Activated T-helper 1 cell treated with Interleukin-2 at 50 U/mL for 16 hours (primary cell): ENCODE data around the gene PIEZO2.
"Not testable (repeated sequence)": the region's sequence is repeated elsewhere in the genome, so short reads cannot be mapped to it uniquely, and the experiment has no call there.

ENCODE experiments used
- DNase-seq: peaks from one replicate; pipeline ENCODE4 v3.0.0-alpha.2; 2020; ENCODE audit warnings: low read depth

PIEZO2 gene

DNA sequence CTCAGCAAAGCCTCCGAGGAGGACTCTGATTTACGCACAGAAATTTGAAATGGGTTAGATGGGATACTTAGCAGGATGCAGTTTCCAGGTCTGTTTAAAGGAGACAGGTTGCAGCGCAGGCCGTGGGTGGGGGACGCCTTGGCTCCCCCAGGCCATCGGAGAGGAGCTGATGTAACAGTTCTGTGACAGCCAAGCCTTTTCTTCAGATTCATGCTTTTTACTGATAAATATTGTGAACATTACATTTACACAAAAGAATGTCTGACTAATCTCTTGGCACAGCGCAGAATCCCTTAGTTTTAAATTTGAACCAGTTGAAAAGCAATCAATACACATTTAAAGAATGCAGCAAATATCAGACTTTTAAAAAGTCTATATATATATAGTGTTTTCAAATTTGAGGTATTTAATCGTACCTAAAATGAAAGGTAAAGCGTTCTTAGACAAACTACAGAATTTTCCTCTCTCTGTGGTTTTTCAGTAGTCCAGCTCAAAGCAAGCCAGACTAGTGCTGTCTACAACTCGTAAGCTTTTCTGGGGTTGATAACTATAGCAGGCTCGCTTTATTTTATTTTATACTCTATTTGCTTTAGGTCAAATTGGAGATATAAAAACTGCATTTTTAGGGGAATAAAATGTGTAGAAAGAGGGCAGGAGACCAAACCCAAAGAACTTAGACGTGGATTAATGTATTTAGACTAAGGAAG, 221.9 kb downstream of the PIEZO2 start:
- no peak for DNase-seq

GRCh38 chr18:10926621-10927161, 222.7 kb downstream of the PIEZO2 start:
- DNase-seq, result no peak

DNA sequence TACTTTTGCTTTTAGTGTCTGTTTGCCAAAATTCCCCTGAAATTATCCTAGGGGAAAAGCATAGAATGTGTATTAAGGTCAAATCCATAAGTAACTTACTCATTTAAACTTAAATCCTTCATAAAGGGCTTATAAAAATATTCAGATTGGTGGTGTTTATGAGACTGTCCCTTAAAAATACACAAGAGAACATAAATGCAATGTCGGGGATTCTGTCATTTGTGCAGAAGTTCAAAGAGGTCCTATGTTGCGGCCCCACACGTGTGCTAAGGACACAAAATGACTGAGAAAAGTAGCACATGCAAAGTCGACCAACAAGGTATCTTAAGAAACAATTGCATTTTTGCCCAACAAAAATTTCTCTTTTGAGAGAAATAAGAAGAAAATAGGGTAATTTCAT, 225.1 kb downstream of the PIEZO2 start:
- no peak for DNase-seq

GRCh38 chr18:10923551-10924070, 225.8 kb downstream of the PIEZO2 start:
- no peak for DNase-seq

DNA sequence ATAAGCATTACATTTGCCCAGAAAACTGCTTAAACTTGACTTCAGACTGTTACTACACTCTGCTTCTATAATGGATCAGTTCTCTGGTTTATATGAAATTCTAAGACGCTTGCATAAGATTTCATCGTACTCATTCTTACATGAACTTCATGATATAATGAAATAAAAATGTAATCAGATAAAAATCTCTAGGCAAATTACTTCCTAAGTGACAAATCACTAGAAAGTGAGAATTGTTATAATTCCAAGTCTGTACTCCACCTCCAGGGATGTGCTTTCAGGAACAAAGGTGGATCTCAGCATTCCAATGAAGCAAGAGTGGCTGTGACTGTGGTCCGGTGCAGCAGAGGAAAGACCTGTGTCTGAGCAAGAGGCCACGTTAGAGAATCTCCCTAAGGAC, 226.2 kb downstream of the PIEZO2 start:
- DNase-seq, result no peak

- DNase-seq, result not testable (repeated sequence)
Observed at GRCh38 chr18:10922712-10923111, 226.7 kb downstream of the PIEZO2 start.

GRCh38 chr18:10920309-10920708, 229.1 kb downstream of the PIEZO2 start:
- DNase-seq, result not testable (repeated sequence)

DNA sequence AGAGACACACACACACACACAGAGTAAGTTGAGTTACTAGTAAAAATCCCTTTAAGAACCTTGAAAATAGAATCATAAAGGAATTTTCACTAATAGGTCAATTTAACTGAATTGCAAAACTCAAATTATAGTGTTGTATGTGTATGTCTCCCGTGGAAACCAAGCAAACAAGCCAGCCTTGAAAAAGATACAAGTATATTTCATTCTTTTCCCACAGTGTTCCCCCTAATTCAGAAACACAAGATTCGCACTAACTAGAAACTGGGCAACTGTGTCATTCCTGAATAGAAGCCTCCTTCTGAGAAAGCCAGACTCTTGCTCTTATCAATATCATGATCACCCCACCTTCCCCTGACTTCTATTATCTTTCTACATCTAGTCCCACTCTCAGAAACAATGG, 229.5 kb downstream of the PIEZO2 start:
- DNase-seq, result no peak

DNA sequence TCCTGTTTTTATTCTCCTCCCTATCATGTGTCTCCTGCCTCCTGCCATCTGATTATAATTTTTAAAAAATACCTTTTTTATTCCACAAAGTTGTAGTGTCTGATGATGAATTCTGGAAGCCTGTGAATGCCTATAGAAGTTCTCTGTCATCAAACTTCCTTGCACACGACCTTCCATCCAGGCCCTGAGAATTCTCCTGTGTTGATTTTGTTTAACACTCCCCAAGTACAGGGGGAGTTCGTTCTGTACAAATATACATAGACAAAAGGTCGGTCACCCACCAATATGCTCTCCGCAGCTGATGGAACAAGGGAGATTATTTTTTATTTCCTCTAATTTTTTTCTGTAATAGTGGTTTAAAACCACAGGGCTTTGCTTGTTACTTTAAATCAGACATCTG, 232.5 kb downstream of the PIEZO2 start:
- DNase-seq, result no peak

- no peak for DNase-seq
Observed at GRCh38 chr18:10916387-10916786, 233.0 kb downstream of the PIEZO2 start.

- DNase-seq, result not testable (repeated sequence)
Observed at GRCh38 chr18:10915748-10916147, 233.6 kb downstream of the PIEZO2 start.

GRCh38 chr18:10914610-10915009, 234.8 kb downstream of the PIEZO2 start:
- not testable (repeated sequence) for DNase-seq

DNA sequence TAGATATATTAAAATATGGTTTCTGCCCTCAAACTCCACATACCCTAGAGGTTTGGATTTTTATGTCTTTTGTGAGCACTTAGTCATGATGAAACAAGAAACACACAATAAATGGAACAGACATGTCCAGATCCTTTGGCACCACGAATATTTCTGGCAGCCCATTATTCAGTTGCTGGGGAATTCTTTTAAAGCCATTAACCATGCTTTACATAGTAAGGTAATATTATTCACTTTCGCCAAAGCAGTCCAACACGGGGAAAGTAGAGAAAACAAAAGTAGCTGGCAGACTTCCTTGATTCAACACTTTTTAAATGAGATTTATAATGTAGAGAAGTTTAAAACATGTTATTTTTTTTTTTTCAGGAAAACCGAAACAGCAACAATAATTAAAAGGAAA, 235.4 kb downstream of the PIEZO2 start:
- no peak for DNase-seq

DNA sequence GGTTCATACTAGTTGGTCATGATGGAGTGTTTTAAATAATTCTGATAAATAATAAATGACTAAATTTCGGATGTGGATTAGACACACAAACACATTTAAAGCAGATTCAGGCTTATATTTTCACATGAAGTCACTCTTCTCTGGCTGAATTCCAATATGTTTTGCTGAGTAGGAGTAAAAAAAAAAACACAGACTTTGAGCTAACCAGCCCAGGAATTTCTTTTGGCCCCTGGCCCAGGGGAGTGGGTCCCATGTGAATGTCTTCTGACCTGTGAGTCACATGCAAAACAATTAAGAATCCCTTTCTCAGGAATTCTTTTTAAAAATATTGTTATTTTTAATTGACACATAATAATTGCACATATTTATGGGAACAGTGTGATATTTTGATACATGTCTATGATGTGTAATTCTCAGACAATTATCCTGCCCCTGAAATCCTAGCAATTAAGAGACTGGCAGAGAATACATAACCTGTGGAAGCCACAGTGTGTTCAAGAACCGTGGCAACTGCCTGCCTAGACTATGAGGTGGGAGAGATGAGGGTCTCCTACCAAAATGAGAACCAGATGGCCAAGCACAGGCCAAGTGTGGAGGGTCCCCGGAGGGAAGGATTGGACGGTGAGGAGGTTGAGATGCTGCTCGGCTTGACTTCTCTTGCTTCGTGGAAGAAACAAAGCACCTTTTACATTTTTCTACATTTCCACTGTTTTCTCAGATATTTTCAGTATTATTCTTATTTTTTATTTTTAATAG, 236.4 kb downstream of the PIEZO2 start:
- no peak for DNase-seq

- no peak for DNase-seq
Observed at GRCh38 chr18:10909724-10910123, 239.6 kb downstream of the PIEZO2 start.

DNA sequence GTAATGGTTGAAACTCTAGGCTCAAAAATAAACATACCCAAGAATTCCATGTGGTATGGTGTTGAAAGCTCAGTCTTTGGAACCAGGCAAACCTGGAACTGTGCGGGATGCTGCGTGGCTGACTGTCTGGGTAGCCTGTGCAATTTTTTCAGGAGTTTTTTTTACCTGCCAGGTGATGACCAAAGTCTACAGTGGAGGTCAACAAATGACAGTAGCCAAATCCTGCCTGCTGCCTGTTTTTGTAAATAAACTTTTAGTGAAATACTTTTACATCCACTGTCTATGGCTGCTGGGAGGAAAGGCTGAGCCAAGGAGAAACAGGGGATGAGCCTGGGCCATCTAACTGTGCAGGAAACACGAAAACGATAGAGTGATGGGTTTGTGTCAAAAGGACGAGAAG, 240.6 kb downstream of the PIEZO2 start:
- DNase-seq, result no peak

DNA sequence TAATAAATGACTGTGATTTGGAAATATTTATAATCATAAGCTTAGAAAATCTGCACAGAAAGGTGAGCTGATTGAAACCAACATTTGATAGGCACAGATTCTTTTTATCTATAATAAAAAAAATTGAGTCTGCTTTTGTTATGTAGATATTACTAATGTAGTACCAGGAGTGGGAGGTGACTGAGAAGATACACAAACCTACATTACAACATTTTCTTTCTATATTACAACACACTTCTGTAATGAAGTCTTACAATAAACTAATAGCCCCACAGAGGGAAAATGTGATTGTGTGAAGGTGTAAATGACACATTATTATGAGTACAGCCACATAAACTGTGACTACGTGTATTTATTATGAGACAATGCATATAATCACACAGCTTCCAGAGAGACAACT, 241.6 kb downstream of the PIEZO2 start:
- DNase-seq, result no peak

- DNase-seq, result no peak
Observed at GRCh38 chr18:10901329-10901728, 248.0 kb downstream of the PIEZO2 start.

DNA sequence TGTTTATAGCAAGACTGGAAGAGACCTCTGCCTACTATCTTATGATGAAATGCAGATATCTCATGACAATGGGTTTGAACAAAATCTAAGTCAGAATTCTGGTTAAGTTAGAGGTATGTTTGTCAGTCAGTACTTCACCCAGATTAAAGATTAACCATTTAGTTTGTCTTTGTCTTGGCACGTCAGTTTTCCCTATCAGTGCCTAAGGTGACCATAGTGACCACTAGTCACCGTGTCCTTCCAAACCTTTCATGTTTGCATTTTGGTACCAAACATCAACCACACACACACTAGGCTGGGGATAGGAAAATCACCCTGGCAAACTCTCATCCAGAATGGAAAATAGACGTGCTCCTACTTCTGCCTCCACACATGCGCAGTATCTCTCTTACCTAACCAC, 248.9 kb downstream of the PIEZO2 start:
- no peak for DNase-seq

- DNase-seq, result no peak
Observed at GRCh38 chr18:10899481-10899880, 249.9 kb downstream of the PIEZO2 start.

DNA sequence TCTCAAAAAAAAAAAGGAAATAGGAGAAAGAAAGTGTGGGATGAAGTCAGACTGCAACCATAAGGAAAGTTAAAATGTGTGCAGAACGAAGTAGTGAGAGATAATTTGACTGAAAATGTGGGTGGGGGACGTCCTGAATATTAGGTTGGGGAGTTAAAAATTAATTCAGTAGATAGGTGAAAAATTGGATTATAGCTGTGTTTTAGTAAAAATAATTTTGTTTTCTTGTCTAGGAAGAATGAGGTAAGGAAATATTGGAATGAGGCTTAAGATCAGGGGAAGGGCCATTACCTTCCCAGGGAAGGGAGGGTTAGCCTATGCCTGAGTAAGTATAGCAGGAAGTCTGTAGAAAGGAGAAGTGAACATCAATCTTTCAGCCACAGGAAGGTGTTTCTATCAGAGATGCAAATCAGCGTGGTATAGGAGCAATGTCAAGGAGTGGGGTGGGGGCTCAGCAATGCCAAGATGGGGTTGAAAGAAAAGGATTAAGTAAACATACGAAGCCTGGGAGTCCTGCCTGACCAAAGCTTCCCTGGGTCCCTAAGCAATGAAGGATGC, 250.9 kb downstream of the PIEZO2 start:
- no peak for DNase-seq

DNA sequence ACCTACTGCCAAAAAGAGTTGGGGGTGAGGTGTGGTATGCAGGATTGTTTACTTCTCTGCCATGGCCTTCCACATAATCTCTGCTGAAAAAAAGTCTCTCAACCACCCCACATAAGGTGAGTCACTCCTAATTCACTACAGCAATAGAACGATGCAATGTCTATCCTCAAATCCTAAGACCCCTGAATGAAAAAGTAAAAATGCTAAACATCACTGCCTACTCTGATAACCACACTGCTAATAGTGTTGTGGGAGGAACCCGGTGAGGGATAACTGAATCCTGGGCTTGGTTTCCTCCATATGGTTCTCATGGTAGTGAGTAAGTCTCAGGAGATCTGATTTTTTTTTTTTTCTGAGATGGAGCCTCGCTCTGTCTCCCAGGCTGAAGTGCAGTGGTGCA, 252.5 kb downstream of the PIEZO2 start:
- no peak for DNase-seq

DNA sequence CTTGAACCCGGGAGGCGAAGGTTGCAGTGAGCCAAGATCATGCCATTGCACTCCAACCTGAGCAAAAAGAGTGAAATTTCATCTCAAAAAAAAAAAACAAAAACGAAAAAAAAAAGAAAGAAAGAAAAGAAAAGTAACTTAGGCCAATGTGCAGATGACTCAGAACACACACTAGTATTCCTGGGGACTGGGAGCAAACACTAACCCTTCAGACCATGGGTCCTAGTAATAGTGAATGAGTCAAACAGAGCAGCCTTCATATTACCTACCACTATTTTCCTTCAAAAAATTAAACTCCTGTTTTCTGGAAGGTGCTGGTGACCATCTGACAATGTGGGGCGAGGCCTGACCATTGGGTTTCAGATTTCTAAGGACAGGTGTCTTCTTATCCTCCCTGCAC, 253.4 kb downstream of the PIEZO2 start:
- DNase-seq, result no peak
